NCI-H446 (cell line): ENCODE results near the gene ISG20.
"Not testable (repeated sequence)": the region's sequence is repeated elsewhere in the genome, so short reads cannot be mapped to it uniquely, and the experiment has no call there.

Experiments used
- DNase-seq, 2 experiments: peaks; one replicate each; lab custom pipeline; 2025; lab: John Stamatoyannopoulos, UW

Gene ISG20

DNA sequence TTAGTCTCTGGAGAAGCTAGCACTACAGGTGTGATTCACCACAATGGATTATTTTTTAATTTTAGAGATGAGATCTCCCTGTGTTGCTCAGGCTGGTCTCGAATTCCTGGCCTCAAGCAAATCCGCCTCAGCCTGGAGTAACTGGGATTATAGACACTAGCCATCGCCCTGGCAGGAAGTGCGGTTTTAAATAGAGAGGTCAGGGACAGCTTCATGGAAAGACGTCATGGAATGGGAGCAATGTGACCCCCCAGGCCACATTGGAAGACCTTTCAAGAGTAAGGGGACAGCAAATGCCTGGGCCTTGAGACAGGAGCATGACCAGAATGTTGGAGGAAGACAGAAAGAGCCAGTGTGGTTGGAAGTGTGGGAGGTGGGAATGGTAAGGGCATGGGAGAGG is 2.2 kb upstream of the ISG20 start:
- no peak for DNase-seq

DNA sequence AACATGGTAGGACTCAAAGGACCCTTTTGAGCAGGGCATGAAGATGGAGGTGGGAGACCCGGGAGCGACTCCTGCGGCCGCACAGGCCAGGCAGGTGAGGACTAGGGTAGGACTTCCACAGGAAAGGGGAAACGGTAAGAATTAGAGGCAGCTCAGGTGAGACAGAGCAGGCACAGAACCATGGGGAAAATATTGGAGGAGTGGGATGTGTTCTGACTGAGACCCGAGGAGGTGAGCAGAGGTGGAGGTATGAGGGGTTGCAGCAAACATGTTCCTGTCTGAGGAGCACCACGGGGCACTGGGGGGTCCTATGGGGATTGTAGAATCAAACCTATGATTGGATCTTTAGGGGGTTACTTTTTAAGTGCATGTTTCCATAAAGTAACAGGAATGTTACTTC is 1.4 kb upstream of the ISG20 start:
- DNase-seq = no peak

- no peak for DNase-seq
These were observed 783 bp upstream of the ISG20 start for GRCh38 chr15:88637841-88638625.

DNA sequence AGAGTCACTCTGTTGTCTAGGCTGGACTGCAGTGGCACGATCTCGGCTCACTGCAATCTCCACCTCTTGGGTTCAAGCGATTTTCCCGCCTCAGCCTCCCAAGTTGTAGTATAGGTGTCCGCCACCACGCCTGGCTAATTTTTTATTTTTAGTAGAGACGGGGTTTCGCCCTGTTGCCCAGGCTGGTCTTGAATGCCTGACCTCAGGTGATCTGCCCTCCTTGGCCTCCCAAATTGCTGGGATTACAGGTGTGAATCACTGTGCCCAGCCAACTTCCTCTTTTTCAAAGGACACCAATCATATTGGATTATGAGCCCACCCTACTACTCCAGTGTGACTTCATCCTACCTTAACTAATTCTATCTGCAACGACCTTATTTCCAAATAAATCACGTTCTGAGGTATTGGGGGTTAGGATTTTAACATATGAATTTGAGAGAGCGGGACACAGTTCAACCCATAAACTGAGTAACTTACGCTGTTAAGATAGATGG is 3.2 kb downstream of the ISG20 start:
- DNase-seq = no peak

GRCh38 chr15:88642514-88642913 is 3.7 kb downstream of the ISG20 start:
- DNase-seq = not testable (repeated sequence)

GRCh38 chr15:88644741-88645140 is 5.9 kb downstream of the ISG20 start:
- no peak for DNase-seq

GRCh38 chr15:88645171-88646087 is 6.6 kb downstream of the ISG20 start:
- DNase-seq = no peak

DNA sequence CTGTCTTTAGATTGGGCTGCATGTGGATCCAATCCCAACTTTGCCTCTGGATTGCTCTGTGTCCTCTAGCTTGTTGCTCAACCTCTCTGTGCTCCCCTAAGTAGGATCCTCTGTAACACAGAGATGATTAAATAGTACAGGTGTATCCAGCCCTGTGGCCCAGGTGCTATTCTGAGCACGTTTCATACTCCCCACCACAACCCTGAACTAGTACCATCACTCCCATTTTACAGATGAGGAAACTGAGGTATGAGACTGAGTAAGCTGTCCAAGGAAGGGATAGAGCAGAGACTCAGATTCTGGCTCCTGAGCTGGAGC is 7.2 kb downstream of the ISG20 start:
- DNase-seq = no peak

GRCh38 chr15:88646951-88647350 is 8.1 kb downstream of the ISG20 start:
- no peak for DNase-seq

- no peak for DNase-seq
These were observed 8.7 kb downstream of the ISG20 start for GRCh38 chr15:88647351-88648105.

DNA sequence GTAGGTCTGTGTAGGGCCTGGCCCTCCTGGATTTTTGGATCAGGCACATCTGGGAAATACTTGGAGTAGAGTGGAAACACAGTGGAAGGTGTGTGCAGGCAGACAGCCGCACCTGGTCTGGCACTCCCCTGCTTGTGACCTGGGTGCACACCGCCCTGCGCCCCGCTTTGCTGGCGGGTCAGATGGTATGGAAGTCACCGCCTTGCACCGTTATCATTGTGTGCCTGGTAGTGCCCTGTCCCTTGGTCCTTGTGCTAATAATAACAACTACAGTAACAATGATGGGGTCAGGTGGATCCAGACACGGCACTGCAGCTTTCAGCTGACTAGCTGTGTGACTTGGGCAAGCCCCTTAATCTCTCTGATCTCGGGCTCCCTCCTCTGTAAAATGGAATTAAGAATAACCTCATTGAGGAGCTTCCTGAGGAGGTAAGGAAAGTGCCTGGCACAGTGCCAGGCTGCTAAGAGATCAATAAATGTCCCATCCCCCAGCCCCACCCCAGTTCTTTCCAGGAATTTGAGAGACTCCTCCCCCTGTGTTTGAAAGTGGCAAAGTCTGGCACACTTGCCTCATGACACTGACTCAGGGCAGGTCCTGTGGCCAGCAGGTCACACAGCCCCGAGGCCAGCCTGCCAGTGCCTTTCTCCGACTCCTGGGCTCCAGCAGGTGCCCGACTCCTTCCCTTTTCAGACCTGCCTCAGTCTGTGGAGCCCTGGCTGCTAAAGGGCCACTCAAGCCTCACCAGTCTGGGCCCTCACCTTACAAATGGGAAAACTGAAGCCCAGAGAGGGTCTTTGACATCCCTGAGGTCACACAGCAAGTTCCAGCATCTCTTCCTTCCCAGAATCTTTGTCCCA is 9.8 kb downstream of the ISG20 start:
- DNase-seq = peak in 1 of 2 experiments; percentile 4

DNA sequence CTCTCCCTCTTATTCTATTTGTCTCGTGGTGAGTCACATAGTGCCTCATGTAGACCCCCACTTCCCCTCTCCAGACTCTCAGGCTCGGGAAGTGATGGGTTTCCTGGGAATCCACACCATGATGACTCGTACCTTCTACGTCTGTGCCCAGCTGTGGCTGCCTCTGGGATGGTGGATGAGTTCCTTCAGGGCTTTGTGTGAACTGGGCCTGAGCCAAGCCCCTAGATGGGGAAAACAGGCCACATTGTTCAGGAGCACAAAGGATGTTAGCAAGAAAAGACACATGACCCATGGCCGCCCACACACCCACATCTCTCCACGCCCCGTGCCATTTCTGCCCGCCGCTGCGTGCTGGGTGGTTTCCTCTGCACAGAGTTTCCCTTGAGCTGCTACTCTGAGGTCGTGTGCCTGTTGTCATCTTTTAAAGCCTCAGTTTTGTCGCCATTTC is 10.5 kb downstream of the ISG20 start:
- no peak for DNase-seq

- no peak for DNase-seq
These were observed 11.1 kb downstream of the ISG20 start for GRCh38 chr15:88649753-88650551.

GRCh38 chr15:88650556-88650955 is 11.7 kb downstream of the ISG20 start:
- DNase-seq = no peak

DNA sequence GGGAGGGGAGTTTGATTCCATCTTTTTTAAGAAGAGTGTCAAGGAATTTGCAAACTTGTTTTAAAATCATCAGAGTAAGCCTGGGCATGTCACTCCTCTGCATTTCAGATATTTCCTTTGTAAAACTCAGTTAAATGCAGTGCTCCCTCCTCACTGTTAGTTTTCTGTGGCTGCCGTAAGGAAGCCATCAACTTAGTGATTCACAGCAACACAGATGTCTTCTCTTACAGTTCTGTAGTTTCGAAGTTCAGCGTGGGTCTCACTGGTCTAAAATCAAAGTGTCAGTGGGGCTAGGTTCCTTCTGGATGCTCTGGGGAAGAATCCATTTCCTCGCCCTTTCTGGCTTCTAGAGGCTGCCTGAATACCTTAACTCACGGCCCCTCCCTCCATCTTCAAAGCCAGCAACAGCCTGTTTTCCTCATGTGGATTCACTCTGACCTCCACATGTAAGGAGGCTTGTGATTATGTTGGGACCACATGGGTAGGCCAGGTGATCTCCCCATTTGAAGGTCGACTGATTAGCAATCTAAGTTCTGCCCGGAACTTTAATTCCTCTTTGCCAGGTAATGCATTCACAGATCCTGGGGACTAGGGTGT is 12.4 kb downstream of the ISG20 start:
- DNase-seq = no peak

DNA sequence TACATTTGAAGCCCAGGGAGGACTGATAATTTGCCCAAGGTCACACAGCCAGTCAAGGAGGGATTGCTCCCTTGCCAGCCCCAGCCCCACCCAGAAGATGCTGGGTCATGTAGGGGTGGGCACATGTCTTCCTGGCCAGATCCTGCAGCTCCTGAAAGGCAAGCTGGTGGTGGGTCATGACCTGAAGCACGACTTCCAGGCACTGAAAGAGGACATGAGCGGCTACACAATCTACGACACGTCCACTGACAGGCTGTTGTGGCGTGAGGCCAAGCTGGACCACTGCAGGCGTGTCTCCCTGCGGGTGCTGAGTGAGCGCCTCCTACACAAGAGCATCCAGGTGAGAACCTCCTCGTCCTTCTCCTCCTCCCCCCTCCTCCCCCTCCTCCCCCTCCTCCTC is 13.2 kb downstream of the ISG20 start:
- no peak for DNase-seq

DNA sequence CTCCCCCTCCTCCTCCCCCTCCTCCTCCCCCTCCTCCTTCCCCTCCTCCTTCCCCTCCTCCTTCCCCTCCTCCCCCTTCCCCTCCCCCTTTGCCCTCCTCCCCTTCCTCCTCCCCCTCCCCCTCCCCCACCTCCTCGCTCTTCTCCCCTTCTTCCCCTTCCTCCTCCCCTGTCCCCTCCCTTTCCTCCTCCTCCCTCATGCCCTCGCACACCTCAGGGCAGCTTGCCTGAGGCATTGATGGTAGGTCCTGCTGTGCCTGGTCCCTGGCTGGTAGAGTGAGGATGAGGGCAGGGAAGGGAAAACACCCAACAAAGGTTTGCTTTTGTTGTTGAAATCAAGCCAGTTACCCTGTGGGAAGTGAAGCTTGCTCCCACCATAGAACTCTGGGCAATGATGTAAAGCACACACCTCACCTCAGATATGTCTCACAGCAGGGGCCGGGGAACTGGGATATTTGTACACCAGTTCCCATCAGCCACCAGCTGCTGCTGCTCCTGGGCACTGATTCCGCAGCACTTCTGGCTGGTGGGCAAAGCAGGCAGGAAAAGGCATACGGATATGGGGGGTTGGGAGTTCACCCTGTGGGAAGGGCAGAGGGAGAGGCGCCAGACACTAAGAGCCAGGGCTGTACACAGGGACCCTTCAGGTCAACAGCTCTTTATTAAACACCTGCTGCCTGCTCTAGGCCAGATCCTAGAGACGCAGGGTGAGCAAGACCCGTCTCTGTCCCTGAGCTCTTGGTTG is 13.8 kb downstream of the ISG20 start:
- no peak for DNase-seq

DNA sequence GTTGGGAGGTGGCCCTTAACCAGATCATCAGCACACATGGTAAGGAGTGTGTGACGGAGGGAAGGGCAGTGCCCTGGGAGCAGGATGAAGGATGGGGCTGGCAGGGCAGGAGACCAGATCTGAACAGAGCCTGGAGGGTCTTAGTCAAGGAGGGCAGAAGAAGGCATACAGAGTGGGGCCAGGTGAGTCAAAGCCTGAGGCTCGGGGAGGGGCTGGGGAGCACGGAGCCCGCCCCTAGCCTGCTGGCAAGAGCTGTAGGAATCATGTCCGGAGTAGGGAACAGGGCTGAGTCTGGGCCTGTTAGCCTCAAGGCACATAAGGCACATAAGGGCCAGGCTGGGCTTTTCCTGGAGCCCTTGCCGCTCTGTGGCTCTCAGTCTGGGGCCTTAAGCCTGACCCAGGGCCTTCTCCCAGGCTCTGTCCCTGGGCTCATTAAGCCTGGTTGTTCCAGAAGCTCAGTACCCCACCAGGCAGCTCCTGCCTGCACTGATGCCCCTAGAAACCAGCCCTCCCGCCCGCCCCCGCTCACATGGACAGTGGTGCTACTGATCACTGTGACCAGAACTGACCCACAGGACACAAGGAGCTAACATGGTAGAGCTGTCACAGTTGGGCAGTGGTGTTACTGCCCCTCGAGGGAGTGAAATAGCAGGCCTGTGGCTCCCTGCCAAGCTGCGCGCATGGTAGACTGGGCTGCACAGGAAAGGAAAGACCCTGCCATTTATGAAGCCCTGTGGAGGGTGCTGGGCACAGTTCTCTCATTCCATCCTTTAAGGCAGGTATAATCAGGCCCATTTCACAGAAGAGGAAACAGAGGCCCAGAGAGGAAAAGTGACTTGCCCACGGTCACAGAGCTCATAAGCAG is 14.6 kb downstream of the ISG20 start:
- DNase-seq = no peak
